ENCODE results near the gene FAM83E.
"Not testable (repeated sequence)": the region's sequence is repeated elsewhere in the genome, so short reads cannot be mapped to it uniquely, and the experiment has no call there.

Gene FAM83E

GRCh38 chr19:48635263-48635965 lies 20.5 kb upstream of the FAM83E start:
- POLR2A ChIA-PET: interaction anchor here (2.3 to 6.7 kb wide), 3 partner anchors 12 to 17 kb away, joined by 12 to 88 read pairs (median 21); partner anchors contain the start of genes RPL18 and SPHK2
- DNase-seq (ENCODE audit: extremely low spot score): peak; percentile 73
- CTCF ChIA-PET: interaction anchor here (1.8 kb wide), 1 partner anchor 47 kb away, joined by 4 read pairs; no protein-coding TSS in a partner anchor
- TF ChIP-seq NFRKB (IDR thresholded peaks at IDR 0.05): no peak
- no peak for TF ChIP-seq CTBP1 (IDR thresholded peaks at IDR 0.05; ENCODE audit: borderline replicate concordance)
- no peak for TF ChIP-seq FOXM1 (IDR thresholded peaks at IDR 0.05; ENCODE audit: borderline replicate concordance)
- TF ChIP-seq TARDBP (IDR thresholded peaks at IDR 0.05): no peak
- TF ChIP-seq ELF4 (IDR thresholded peaks at IDR 0.05): no peak
- TF ChIP-seq FOXK2 (IDR thresholded peaks at IDR 0.05): no peak
- TF ChIP-seq ARNT (IDR thresholded peaks at IDR 0.05): no peak
- no peak for TF ChIP-seq SP1 (IDR thresholded peaks at IDR 0.05)
- no peak for TF ChIP-seq LEF1 (IDR thresholded peaks at IDR 0.05; ENCODE audit: borderline replicate concordance)
- TF ChIP-seq HDGF (IDR thresholded peaks at IDR 0.05; ENCODE audit: borderline replicate concordance): no peak
- no peak for TF ChIP-seq FOXA1 (IDR thresholded peaks at IDR 0.05)

GRCh38 chr19:48634424-48635262 lies 19.8 kb upstream of the FAM83E start:
- ChIA-PET POLR2A (interaction anchor here (0.5 to 6.7 kb wide), 5 partner anchors 10 to 86 kb away, joined by 3 to 88 read pairs (median 9); partner anchors contain the start of genes CA11, RPL18 and SPHK2), CTCF (interaction anchor here (0.7 to 1.8 kb wide), 2 partner anchors 40 to 46 kb away, joined by 4 read pairs; no protein-coding TSS in a partner anchor)
- peak; percentile 80 for DNase-seq (ENCODE audit: extremely low spot score)
- TF ChIP-seq TARDBP (IDR thresholded peaks at IDR 0.05) (no peak), L3MBTL2 (conservative IDR thresholded peaks at IDR 0.05) (peak; percentile 51)

GRCh38 chr19:48634036-48634342 lies 19.1 kb upstream of the FAM83E start:
- ChIA-PET CTCF (interaction anchor here (0.7 to 1.8 kb wide), 2 partner anchors 41 to 45 kb away, joined by 4 read pairs; no protein-coding TSS in a partner anchor), POLR2A (interaction anchor here (0.5 to 6.7 kb wide), 5 partner anchors 11 to 87 kb away, joined by 3 to 88 read pairs (median 9); partner anchors contain the start of genes CA11, RPL18 and SPHK2)
- no peak for TF ChIP-seq BHLHE40 (IDR thresholded peaks at IDR 0.05; ENCODE audit: borderline replicate concordance)
- no peak for TF ChIP-seq CTBP1 (IDR thresholded peaks at IDR 0.05; ENCODE audit: borderline replicate concordance)
- TF ChIP-seq LEF1 (IDR thresholded peaks at IDR 0.05; ENCODE audit: borderline replicate concordance): no peak
- TF ChIP-seq ZNF384 (IDR thresholded peaks at IDR 0.05): no peak
- no peak for TF ChIP-seq FOXK2 (IDR thresholded peaks at IDR 0.05)
- no peak for TF ChIP-seq PKNOX1 (IDR thresholded peaks at IDR 0.05)
- TF ChIP-seq ARNT (IDR thresholded peaks at IDR 0.05): no peak
- no peak for TF ChIP-seq NFRKB (IDR thresholded peaks at IDR 0.05)
- DNase-seq (ENCODE audit: extremely low spot score): no peak

- POLR2A ChIA-PET: interaction anchor here (0.5 to 6.7 kb wide), 7 partner anchors 10 to 92 kb away, joined by 3 to 88 read pairs (median 4); partner anchors contain the start of genes CA11, RPL18 and SPHK2
- CTCF ChIA-PET: interaction anchor here (0.7 to 1.8 kb wide), 2 partner anchors 41 to 45 kb away, joined by 4 read pairs; no protein-coding TSS in a partner anchor
- TF ChIP-seq NFRKB (IDR thresholded peaks at IDR 0.05) (no peak), BHLHE40 (IDR thresholded peaks at IDR 0.05; ENCODE audit: borderline replicate concordance) (no peak), FOXA1 (IDR thresholded peaks at IDR 0.05) (no peak), CTBP1 (IDR thresholded peaks at IDR 0.05; ENCODE audit: borderline replicate concordance) (no peak), FOXM1 (IDR thresholded peaks at IDR 0.05; ENCODE audit: borderline replicate concordance) (no peak), L3MBTL2 (conservative IDR thresholded peaks at IDR 0.05) (no peak), PKNOX1 (IDR thresholded peaks at IDR 0.05) (no peak), ARNT (IDR thresholded peaks at IDR 0.05) (no peak), ELF4 (IDR thresholded peaks at IDR 0.05) (no peak), FOXK2 (IDR thresholded peaks at IDR 0.05) (no peak), SUZ12 (IDR thresholded peaks at IDR 0.05) (no peak), LEF1 (IDR thresholded peaks at IDR 0.05; ENCODE audit: borderline replicate concordance) (no peak)
- DNase-seq (ENCODE audit: extremely low spot score): no peak
Observed at GRCh38 chr19:48633148-48634035, 18.5 kb upstream of the FAM83E start.

GRCh38 chr19:48632692-48633147 lies 17.8 kb upstream of the FAM83E start:
- no peak for TF ChIP-seq FOXM1 (IDR thresholded peaks at IDR 0.05; ENCODE audit: borderline replicate concordance)
- no peak for TF ChIP-seq TARDBP (IDR thresholded peaks at IDR 0.05)
- TF ChIP-seq SP1 (IDR thresholded peaks at IDR 0.05): no peak
- no peak for TF ChIP-seq ARNT (IDR thresholded peaks at IDR 0.05)
- TF ChIP-seq NFRKB (IDR thresholded peaks at IDR 0.05): no peak
- no peak for TF ChIP-seq ZNF384 (IDR thresholded peaks at IDR 0.05)
- no peak for TF ChIP-seq BHLHE40 (IDR thresholded peaks at IDR 0.05; ENCODE audit: borderline replicate concordance)
- TF ChIP-seq HDGF (IDR thresholded peaks at IDR 0.05; ENCODE audit: borderline replicate concordance): no peak
- no peak for TF ChIP-seq ELF4 (IDR thresholded peaks at IDR 0.05)
- no peak for TF ChIP-seq FOXA1 (IDR thresholded peaks at IDR 0.05)
- TF ChIP-seq SUZ12 (IDR thresholded peaks at IDR 0.05): no peak
- TF ChIP-seq FOXK2 (IDR thresholded peaks at IDR 0.05): no peak
- no peak for TF ChIP-seq CTBP1 (IDR thresholded peaks at IDR 0.05; ENCODE audit: borderline replicate concordance)
- no peak for TF ChIP-seq PKNOX1 (IDR thresholded peaks at IDR 0.05)
- no peak for TF ChIP-seq L3MBTL2 (conservative IDR thresholded peaks at IDR 0.05)
- ChIA-PET CTCF (no interaction called here), POLR2A (interaction anchor here (0.6 to 6.7 kb wide), 4 partner anchors 9 to 92 kb away, joined by 3 to 88 read pairs (median 12); partner anchors contain the start of genes RPL18 and SPHK2)
- DNase-seq (ENCODE audit: extremely low spot score): no peak

GRCh38 chr19:48632286-48632685 lies 17.4 kb upstream of the FAM83E start:
- CTCF ChIA-PET; DNase-seq (ENCODE audit: extremely low spot score): not testable (repeated sequence)
- POLR2A ChIA-PET: interaction anchor here (1.5 to 6.7 kb wide), 3 partner anchors 9 to 14 kb away, joined by 4 to 88 read pairs (median 21); partner anchors contain the start of genes RPL18 and SPHK2
